ENCODE measurements around the gene CXCL1. TPM values are rescaled to one million over a fixed set of nuclear protein-coding genes. Genes with fewer than 3 reads are reported as not detected.

Gene CXCL1
- total RNA-seq, 1 experiment from 2014 or later = not detected

DNA sequence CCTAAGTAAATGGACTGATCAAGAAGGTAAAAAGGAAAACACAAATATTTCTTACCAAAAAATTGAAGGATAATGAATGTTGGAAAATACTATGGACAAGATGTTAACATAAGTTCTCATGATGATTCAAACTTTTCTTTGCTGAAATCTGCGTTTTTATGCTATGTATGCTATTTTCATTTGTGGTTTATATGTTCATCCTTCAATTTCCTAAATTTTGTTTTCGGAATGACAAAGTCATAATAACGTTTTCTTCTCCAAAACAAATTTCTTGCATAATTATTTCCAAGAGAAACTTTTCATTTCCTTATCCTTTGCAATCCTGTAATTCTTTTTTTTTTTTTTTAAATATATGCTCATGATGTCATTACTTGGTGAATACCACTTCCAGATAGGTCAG lies 8.3 kb upstream of the CXCL1 start:
- no peak overlapping the region for H3K4me3 Mint-ChIP-seq (ENCODE audit: unreplicated experiment)
- no peaks in the 10 kb centered on the region for H3K9me3 Mint-ChIP-seq (ENCODE audit: unreplicated experiment)
- BruUV-seq (replicated peaks) = no TSS peak
- H3K9me3 ChIP-seq = no peaks in the 10 kb centered on the region
- H3K27me3 ChIP-seq (replicated peaks; ENCODE audit: control insufficient read depth, insufficient read depth, low read length) = no peaks in the 10 kb centered on the region
- TF ChIP-seq, protein P1, sequence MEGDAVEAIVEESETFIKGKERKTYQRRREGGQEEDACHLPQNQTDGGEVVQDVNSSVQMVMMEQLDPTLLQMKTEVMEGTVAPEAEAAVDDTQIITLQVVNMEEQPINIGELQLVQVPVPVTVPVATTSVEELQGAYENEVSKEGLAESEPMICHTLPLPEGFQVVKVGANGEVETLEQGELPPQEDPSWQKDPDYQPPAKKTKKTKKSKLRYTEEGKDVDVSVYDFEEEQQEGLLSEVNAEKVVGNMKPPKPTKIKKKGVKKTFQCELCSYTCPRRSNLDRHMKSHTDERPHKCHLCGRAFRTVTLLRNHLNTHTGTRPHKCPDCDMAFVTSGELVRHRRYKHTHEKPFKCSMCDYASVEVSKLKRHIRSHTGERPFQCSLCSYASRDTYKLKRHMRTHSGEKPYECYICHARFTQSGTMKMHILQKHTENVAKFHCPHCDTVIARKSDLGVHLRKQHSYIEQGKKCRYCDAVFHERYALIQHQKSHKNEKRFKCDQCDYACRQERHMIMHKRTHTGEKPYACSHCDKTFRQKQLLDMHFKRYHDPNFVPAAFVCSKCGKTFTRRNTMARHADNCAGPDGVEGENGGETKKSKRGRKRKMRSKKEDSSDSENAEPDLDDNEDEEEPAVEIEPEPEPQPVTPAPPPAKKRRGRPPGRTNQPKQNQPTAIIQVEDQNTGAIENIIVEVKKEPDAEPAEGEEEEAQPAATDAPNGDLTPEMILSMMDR (IDR thresholded peaks at IDR 0.05; ENCODE audit: insufficient read depth in 1 of 2, low read depth in 1 of 2, low read length in 1 of 2, severe bottlenecking in 1 of 2, unreplicated experiment in 1 of 2) = no peak
- no peaks in the 10 kb centered on the region for H3K36me3 ChIP-seq (ENCODE audit: control insufficient read depth, insufficient read depth, low read length)
- no peaks in the 10 kb centered on the region for H3K36me3 Mint-ChIP-seq (ENCODE audit: insufficient read depth, unreplicated experiment)
- H3K27ac Mint-ChIP-seq (ENCODE audit: unreplicated experiment) = no peak overlapping the region
- ChIA-PET CTCF (no interaction called here), POLR2A (no interaction called here)
- H3K27me3 Mint-ChIP-seq (ENCODE audit: insufficient read depth, unreplicated experiment) = peaks cover 8% of the 10 kb centered on the region
- no peak overlapping the region for H3K4me3 ChIP-seq (ENCODE audit: low read depth, low read length)
- no peak for DNase-seq
- intact Hi-C loops (cut with micrococcal nuclease; ENCODE audit: unreplicated experiment) = no loop called here
- H3K4me1 ChIP-seq = no peaks in the 10 kb centered on the region
- H3K4me1 Mint-ChIP-seq (ENCODE audit: low read depth, unreplicated experiment) = no peaks in the 10 kb centered on the region

DNA sequence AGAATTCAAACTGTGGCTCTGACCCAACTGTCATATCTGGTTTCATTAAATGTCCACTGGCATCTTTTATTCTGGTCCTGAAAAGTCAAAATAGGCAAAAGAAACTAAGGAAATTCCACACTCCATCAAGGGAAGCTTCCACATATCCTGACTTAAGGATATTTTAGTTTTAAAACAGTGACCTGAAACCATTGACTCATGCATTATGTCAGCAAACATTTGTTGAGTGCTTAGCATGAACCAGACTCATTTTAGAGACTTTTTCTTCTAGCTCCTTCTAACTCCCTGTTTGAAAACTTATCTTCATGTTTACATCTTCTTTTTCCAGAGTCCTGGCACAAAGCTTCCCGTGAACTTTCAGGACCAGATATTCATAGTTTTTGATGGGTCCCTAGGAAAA lies 6.9 kb upstream of the CXCL1 start:
- no peaks in the 10 kb centered on the region for H3K4me1 Mint-ChIP-seq (ENCODE audit: low read depth, unreplicated experiment)
- no peaks in the 10 kb centered on the region for H3K4me1 ChIP-seq
- H3K27me3 ChIP-seq (replicated peaks; ENCODE audit: control insufficient read depth, insufficient read depth, low read length) = no peaks in the 10 kb centered on the region
- POLR2A ChIA-PET = no interaction called here
- TF ChIP-seq, protein P1 (IDR thresholded peaks at IDR 0.05; ENCODE audit: insufficient read depth in 1 of 2, low read depth in 1 of 2, low read length in 1 of 2, severe bottlenecking in 1 of 2, unreplicated experiment in 1 of 2) = no peak
- no peak overlapping the region for H3K4me3 ChIP-seq (ENCODE audit: low read depth, low read length)
- H3K9me3 ChIP-seq = no peaks in the 10 kb centered on the region
- CTCF ChIA-PET = no interaction called here
- H3K4me3 Mint-ChIP-seq (ENCODE audit: unreplicated experiment) = no peak overlapping the region
- no peaks in the 10 kb centered on the region for H3K9me3 Mint-ChIP-seq (ENCODE audit: unreplicated experiment)
- H3K36me3 Mint-ChIP-seq (ENCODE audit: insufficient read depth, unreplicated experiment) = no peaks in the 10 kb centered on the region
- H3K27ac Mint-ChIP-seq (ENCODE audit: unreplicated experiment) = no peak overlapping the region
- no peaks in the 10 kb centered on the region for H3K36me3 ChIP-seq (ENCODE audit: control insufficient read depth, insufficient read depth, low read length)
- no TSS peak for BruUV-seq (replicated peaks)
- intact Hi-C loops (cut with micrococcal nuclease; ENCODE audit: unreplicated experiment) = no loop called here
- H3K27me3 Mint-ChIP-seq (ENCODE audit: insufficient read depth, unreplicated experiment) = peaks cover 8% of the 10 kb centered on the region
- DNase-seq = no peak

DNA sequence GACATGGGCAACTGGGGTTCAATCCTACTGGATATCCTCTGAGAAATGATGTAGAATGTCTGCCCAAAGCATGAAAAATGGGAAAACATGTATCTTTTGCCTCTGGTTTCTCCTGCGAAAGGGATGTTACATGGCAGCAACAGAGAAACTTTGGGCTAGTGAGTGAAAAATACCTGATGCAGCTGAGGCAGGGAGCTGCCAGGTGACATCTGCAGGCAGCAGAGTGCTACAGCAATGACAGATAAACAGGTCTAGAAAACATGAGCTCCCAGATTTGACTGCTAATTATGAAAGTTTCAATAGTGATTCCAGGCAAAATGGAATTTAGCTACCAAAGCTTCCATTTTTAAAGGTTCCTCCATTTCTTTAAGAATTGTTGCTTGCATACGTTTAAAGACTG lies 4.8 kb upstream of the CXCL1 start:
- Mint-ChIP-seq H3K4me3 (ENCODE audit: unreplicated experiment) (no peak overlapping the region), H3K27me3 (ENCODE audit: insufficient read depth, unreplicated experiment) (peaks cover 8% of the 10 kb centered on the region), H3K9me3 (ENCODE audit: unreplicated experiment) (no peaks in the 10 kb centered on the region), H3K27ac (ENCODE audit: unreplicated experiment) (no peak overlapping the region), H3K4me1 (ENCODE audit: low read depth, unreplicated experiment) (no peaks in the 10 kb centered on the region), H3K36me3 (ENCODE audit: insufficient read depth, unreplicated experiment) (no peaks in the 10 kb centered on the region)
- Histone ChIP-seq H3K36me3 (ENCODE audit: control insufficient read depth, insufficient read depth, low read length) (no peaks in the 10 kb centered on the region), H3K27me3 (replicated peaks; ENCODE audit: control insufficient read depth, insufficient read depth, low read length) (no peaks in the 10 kb centered on the region), H3K4me3 (ENCODE audit: low read depth, low read length) (no peak overlapping the region), H3K9me3 (no peaks in the 10 kb centered on the region), H3K4me1 (no peaks in the 10 kb centered on the region; the same call in 1 of the 2 replicates)
- BruUV-seq (replicated peaks) = no TSS peak
- DNase-seq = peak; percentile 32
- TF ChIP-seq, protein P1 (IDR thresholded peaks at IDR 0.05; ENCODE audit: insufficient read depth in 1 of 2, low read depth in 1 of 2, low read length in 1 of 2, severe bottlenecking in 1 of 2, unreplicated experiment in 1 of 2) = peak; percentile 52 to 69
- ChIA-PET POLR2A (interaction anchor here (0.5 kb wide), 1 partner anchor 235 kb away, joined by 3 read pairs; no protein-coding TSS in a partner anchor), CTCF (interaction anchor here (0.5 to 1.1 kb wide), 9 partner anchors 8 to 290 kb away, joined by 3 to 8 read pairs (median 3); partner anchors contain the start of gene CXCL3)
- intact Hi-C loops (cut with micrococcal nuclease; ENCODE audit: unreplicated experiment) = loop anchor here (1.0 kb wide), 2 partner anchors 135 to 202 kb away; no protein-coding TSS in a partner anchor

Measured in Caco-2 (cell line).